ENCODE measurements around the gene PROM2.

The PROM2 gene

GRCh38 chr2:95310216-95310615 lies 36.0 kb downstream of the PROM2 start:
- DNase-seq = no peak

- no peak for DNase-seq
These were observed 36.4 kb downstream of the PROM2 start for GRCh38 chr2:95310651-95311050.

GRCh38 chr2:95311815-95312542 lies 37.7 kb downstream of the PROM2 start:
- DNase-seq = no peak

- DNase-seq = no peak
These were observed 38.4 kb downstream of the PROM2 start for GRCh38 chr2:95312543-95313201.

GRCh38 chr2:95313296-95314131 lies 39.3 kb downstream of the PROM2 start:
- DNase-seq = no peak

GRCh38 chr2:95314598-95314963 lies 40.3 kb downstream of the PROM2 start:
- no peak for DNase-seq

- no peak for DNase-seq
These were observed 40.8 kb downstream of the PROM2 start for GRCh38 chr2:95314964-95315611.

- DNase-seq = no peak
These were observed 41.7 kb downstream of the PROM2 start for GRCh38 chr2:95315801-95316411.

- no peak for DNase-seq
These were observed 42.3 kb downstream of the PROM2 start for GRCh38 chr2:95316466-95317122.

- no peak for DNase-seq
These were observed 42.9 kb downstream of the PROM2 start for GRCh38 chr2:95317123-95317500.

- no peak for DNase-seq
These were observed 43.6 kb downstream of the PROM2 start for GRCh38 chr2:95317665-95318425.

GRCh38 chr2:95318431-95319220 lies 44.4 kb downstream of the PROM2 start:
- DNase-seq = no peak

GRCh38 chr2:95319481-95320343 lies 45.5 kb downstream of the PROM2 start:
- no peak for DNase-seq

GRCh38 chr2:95320344-95320712 lies 46.1 kb downstream of the PROM2 start:
- DNase-seq = no peak

GRCh38 chr2:95320986-95321767 lies 46.9 kb downstream of the PROM2 start:
- no peak for DNase-seq

- no peak for DNase-seq
These were observed 49.3 kb downstream of the PROM2 start for GRCh38 chr2:95323347-95324155.

- no peak for DNase-seq
These were observed 50.8 kb downstream of the PROM2 start for GRCh38 chr2:95325026-95325425.
